Measurements from ENCODE around the gene PODXL2. TPM values are rescaled to one million over a fixed set of nuclear protein-coding genes. Genes with fewer than 3 reads are reported as not detected.

PODXL2 gene
- total RNA-seq, 1 experiment from 2014 or later, result 26.6 TPM

DNA sequence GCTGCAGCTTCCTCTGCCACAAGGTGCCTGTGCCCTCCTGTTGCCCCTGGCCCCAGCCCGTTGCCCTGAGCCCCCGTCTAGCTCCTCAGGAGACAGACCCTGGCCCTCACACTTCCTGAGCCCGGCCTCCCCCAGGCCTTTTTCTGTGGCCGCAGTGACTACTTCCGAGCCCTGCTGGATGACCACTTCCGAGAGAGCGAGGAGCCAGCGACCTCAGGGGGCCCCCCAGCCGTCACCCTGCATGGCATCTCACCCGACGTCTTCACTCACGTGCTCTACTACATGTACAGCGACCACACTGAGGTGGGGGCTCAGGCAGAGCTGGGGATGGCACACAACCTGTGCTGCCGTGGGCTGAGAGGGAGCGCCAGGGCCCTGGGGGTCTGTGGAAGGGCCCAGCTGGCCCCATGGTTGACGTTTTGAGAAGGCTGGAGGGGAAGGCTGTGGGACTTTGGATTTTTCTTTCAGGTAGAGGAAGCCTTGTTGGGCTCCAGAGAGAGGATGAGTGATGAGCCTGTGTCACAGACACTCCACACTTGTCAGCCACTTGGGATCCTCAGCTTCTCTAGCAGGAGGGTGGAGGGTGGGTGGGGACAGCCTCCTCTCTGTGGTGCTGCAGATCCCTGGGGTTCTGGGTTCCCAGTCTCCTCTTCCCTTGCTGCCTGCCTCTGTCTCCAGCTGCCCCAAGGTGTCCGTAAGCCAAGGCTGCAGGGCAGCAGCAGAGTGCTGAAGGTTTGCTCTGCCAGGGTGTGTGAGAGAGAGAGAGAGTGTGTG, 48.7 kb downstream of the PODXL2 start:
- no peak overlapping the region for H3K27ac ChIP-seq (ENCODE audit: low read depth, low read length, poor library complexity, severe bottlenecking)
- BruUV-seq (replicated peaks), result no TSS peak
- no peak for TF ChIP-seq CTCF (conservative IDR thresholded peaks at IDR 0.05; ENCODE audit: low read depth, low read length)
- no peak for TF ChIP-seq EZH2 (IDR thresholded peaks at IDR 0.05; ENCODE audit: borderline replicate concordance, low read depth, low read length, poor library complexity, severe bottlenecking)
- intact Hi-C loops (cut with micrococcal nuclease; ENCODE audit: unreplicated experiment), result no loop called here
- POLR2A ChIA-PET (ENCODE audit: low non-redundant PET), result no interaction called here
- H3K27me3 ChIP-seq (replicated peaks; ENCODE audit: insufficient read depth, low read depth, low read length, poor library complexity), result no peaks in the 10 kb centered on the region
- no peaks in the 10 kb centered on the region for H3K4me1 ChIP-seq (ENCODE audit: insufficient read depth, low read length, poor library complexity, severe bottlenecking)
- H3K4me3 ChIP-seq (ENCODE audit: low read depth, low read length, poor library complexity, severe bottlenecking), result no peak overlapping the region
- H3K9me3 ChIP-seq (ENCODE audit: low read depth, low read length, poor library complexity, severe bottlenecking), result no peaks in the 10 kb centered on the region
- no peaks in the 10 kb centered on the region for H3K36me3 ChIP-seq (ENCODE audit: insufficient read depth, low read length, poor library complexity, severe bottlenecking)
- CTCF ChIA-PET, result no interaction called here
- no peak for DNase-seq (ENCODE audit: low spot score)

DNA sequence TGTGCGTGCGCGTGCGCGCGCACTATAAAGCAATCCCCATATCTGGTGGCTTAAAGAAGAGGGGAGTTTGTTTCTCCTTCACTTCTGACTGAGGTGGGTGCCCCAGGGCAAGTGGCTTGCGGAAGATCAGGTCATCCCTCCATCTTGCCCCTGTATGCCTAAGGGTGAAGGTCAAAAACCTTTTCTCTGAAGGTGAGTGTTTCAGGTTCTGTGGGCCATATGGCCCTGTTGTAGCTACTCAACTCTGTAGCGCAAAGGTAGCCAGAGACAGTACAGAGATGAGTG, 49.3 kb downstream of the PODXL2 start:
- intact Hi-C loops (cut with micrococcal nuclease; ENCODE audit: unreplicated experiment), result no loop called here
- H3K4me3 ChIP-seq (ENCODE audit: low read depth, low read length, poor library complexity, severe bottlenecking), result no peak overlapping the region
- ChIA-PET CTCF (no interaction called here), POLR2A (ENCODE audit: low non-redundant PET) (no interaction called here)
- H3K4me1 ChIP-seq (ENCODE audit: insufficient read depth, low read length, poor library complexity, severe bottlenecking), result no peaks in the 10 kb centered on the region
- DNase-seq (ENCODE audit: low spot score), result no peak
- TF ChIP-seq CTCF (conservative IDR thresholded peaks at IDR 0.05; ENCODE audit: low read depth, low read length) (no peak), EZH2 (IDR thresholded peaks at IDR 0.05; ENCODE audit: borderline replicate concordance, low read depth, low read length, poor library complexity, severe bottlenecking) (no peak)
- no peaks in the 10 kb centered on the region for H3K36me3 ChIP-seq (ENCODE audit: insufficient read depth, low read length, poor library complexity, severe bottlenecking)
- BruUV-seq (replicated peaks), result no TSS peak
- no peaks in the 10 kb centered on the region for H3K9me3 ChIP-seq (ENCODE audit: low read depth, low read length, poor library complexity, severe bottlenecking)
- H3K27me3 ChIP-seq (replicated peaks; ENCODE audit: insufficient read depth, low read depth, low read length, poor library complexity), result no peaks in the 10 kb centered on the region
- H3K27ac ChIP-seq (ENCODE audit: low read depth, low read length, poor library complexity, severe bottlenecking), result no peak overlapping the region

DNA sequence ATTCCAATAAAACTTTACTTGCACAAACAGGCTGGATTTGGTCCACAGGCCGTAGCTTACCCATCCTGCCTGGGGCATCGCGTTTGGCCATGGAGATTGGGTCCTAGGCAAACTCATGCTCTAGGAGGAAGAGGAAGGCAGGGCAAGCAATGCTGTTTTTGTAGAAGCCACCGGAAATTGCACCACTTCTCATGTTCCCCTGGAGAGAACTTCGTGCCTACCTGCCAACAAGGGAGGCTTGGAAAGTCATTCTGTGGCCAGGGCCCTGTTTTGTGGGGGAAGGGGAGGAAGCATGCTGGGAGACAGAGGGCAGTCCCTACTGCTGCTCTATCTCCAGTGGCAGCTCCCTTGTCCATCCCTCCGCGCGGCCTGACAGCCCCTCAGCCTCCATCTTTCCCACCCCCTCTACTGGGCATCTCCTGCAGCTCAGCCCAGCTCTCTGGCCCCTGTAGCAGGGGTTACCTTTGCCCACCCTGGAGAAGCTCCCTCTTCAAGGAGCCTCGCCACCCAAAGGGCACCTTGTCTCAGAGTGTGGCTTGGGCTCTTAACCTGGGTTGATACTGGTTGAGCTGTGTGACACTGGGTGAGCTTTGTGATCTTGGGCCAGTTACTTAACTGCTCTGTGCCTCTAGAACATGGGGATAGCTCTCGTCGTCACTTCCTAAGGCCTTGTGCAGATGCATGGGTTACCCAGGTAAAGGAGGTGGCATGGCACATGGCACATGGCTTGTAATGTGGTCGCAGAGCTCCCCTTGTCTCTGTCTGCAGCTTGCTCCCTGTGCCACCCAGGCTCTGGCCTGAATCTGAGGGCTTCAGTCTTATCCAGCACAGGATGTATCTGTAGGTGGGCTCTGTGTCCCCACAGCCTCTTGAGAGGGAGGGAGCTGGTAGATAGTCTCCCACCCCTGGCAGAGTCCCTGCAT, 49.9 kb downstream of the PODXL2 start:
- H3K27ac ChIP-seq (ENCODE audit: low read depth, low read length, poor library complexity, severe bottlenecking), result no peak overlapping the region
- no peaks in the 10 kb centered on the region for H3K36me3 ChIP-seq (ENCODE audit: insufficient read depth, low read length, poor library complexity, severe bottlenecking)
- ChIA-PET CTCF (no interaction called here), POLR2A (ENCODE audit: low non-redundant PET) (no interaction called here)
- no peaks in the 10 kb centered on the region for H3K4me1 ChIP-seq (ENCODE audit: insufficient read depth, low read length, poor library complexity, severe bottlenecking)
- no TSS peak for BruUV-seq (replicated peaks)
- H3K27me3 ChIP-seq (replicated peaks; ENCODE audit: insufficient read depth, low read depth, low read length, poor library complexity), result no peaks in the 10 kb centered on the region
- no peak overlapping the region for H3K4me3 ChIP-seq (ENCODE audit: low read depth, low read length, poor library complexity, severe bottlenecking)
- no peak for DNase-seq (ENCODE audit: low spot score)
- intact Hi-C loops (cut with micrococcal nuclease; ENCODE audit: unreplicated experiment), result no loop called here
- no peaks in the 10 kb centered on the region for H3K9me3 ChIP-seq (ENCODE audit: low read depth, low read length, poor library complexity, severe bottlenecking)
- no peak for TF ChIP-seq EZH2 (IDR thresholded peaks at IDR 0.05; ENCODE audit: borderline replicate concordance, low read depth, low read length, poor library complexity, severe bottlenecking)

Measured in A673 (cell line).